ENCODE data around the gene TBX21. TPM values are rescaled to one million over a fixed set of nuclear protein-coding genes. Genes with fewer than 3 reads are reported as not detected.

Gene TBX21
- total RNA-seq, 1 donor, result 15.7 TPM

DNA sequence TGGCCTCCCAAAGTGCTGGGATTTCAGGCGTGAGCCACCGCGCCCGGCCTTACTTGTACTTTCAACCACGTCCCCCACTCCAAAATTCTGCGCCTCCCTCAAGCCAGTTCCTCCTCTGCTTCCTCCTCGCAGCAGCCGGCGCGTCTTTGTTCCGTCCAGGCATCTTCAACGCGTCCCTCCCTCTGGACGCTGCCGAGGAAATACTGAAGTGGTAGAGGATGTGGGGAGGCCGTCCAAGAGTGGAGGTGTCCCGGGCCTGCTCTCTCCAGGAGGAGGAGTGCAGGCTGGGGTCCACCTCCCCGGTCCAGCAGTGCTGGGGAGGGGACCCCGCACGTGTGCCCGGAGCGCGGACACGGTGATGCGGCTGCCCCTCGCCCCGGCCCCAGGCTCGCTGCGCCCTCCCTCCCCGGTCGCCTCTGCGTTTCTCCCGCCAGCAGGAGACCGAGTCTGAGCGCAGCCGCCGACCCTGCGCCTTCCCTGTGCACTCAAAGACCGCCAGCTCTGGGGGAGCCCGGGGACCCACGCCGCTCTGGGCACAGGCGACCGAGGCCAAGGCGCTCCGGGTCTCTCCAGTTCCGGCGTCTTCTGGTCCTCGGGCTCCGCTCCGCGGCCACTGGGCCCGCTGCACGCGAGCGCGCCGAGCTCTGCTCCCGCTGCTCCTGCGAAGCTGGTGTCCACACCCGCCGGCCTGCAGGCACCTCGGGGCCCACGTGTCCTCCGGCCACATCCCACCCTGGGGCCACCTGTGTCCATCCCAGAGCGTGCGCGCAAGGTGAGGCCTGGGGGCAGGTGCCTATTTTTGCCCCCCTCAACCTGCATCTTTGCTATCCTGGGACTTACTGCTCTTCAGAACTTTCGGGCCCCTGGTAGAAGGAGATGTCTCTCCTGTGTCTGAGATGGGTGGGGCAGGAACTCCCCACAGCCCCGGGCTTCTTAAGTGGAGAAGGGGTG, 56.9 kb downstream of the TBX21 start:
- no peaks in the 10 kb centered on the region for H3K9me3 ChIP-seq (ENCODE audit: low read depth, low read length)
- H3K27me3 ChIP-seq (ENCODE audit: insufficient read depth, low read length), result peaks cover 63% of the 10 kb centered on the region
- no peak overlapping the region for H3K4me3 ChIP-seq (ENCODE audit: low read length)
- H3K4me1 ChIP-seq (ENCODE audit: insufficient read depth, low read length), result peaks cover 11% of the 10 kb centered on the region

GRCh38 chr17:47791025-47791424, 58.0 kb downstream of the TBX21 start:
- peaks cover 66% of the 10 kb centered on the region for H3K27me3 ChIP-seq (ENCODE audit: insufficient read depth, low read length)

GRCh38 chr17:47792457-47792856, 59.4 kb downstream of the TBX21 start:
- H3K4me1 ChIP-seq (ENCODE audit: insufficient read depth, low read length), result peaks cover 11% of the 10 kb centered on the region
- H3K9me3 ChIP-seq (ENCODE audit: low read depth, low read length), result no peaks in the 10 kb centered on the region
- no peak overlapping the region for H3K4me3 ChIP-seq (ENCODE audit: low read length)
- H3K27me3 ChIP-seq (ENCODE audit: insufficient read depth, low read length), result peaks cover 66% of the 10 kb centered on the region

More at GRCh38 chr17:47791025-47791424, 58.0 kb downstream of the TBX21 start:
- peaks cover 11% of the 10 kb centered on the region for H3K4me1 ChIP-seq (ENCODE audit: insufficient read depth, low read length)
- H3K9me3 ChIP-seq (ENCODE audit: low read depth, low read length), result no peaks in the 10 kb centered on the region
- H3K4me3 ChIP-seq (ENCODE audit: low read length), result no peak overlapping the region

- H3K4me3 ChIP-seq (ENCODE audit: low read length), result no peak overlapping the region
- H3K27me3 ChIP-seq (ENCODE audit: insufficient read depth, low read length), result peaks cover 63% of the 10 kb centered on the region
- peaks cover 11% of the 10 kb centered on the region for H3K4me1 ChIP-seq (ENCODE audit: insufficient read depth, low read length)
- H3K9me3 ChIP-seq (ENCODE audit: low read depth, low read length), result no peaks in the 10 kb centered on the region
Observed at GRCh38 chr17:47792979-47793378, 59.9 kb downstream of the TBX21 start.

Other genes with a start within 250 kb of the TBX21 start
- 85.8 TPM for gene NPEPPS, start 202.1 kb upstream of the TBX21 start, total RNA-seq
- 161 TPM for gene KPNB1, start 83.3 kb upstream of the TBX21 start, total RNA-seq
- gene TBKBP1, start 39.1 kb upstream of the TBX21 start, total RNA-seq, result 4.7 TPM
- gene OSBPL7, start 88.6 kb downstream of the TBX21 start, total RNA-seq, result 8.5 TPM
- 35.2 TPM for gene MRPL10, start 98.3 kb downstream of the TBX21 start, total RNA-seq
- not detected for gene LRRC46, start 98.4 kb downstream of the TBX21 start, total RNA-seq
- gene SCRN2, start 108.0 kb downstream of the TBX21 start, total RNA-seq, result 11.2 TPM
- 0.21 TPM for gene SP6, start 117.9 kb downstream of the TBX21 start, total RNA-seq
- 2.5 TPM for gene SP2, start 163.0 kb downstream of the TBX21 start, total RNA-seq
- 6.6 TPM for gene PNPO, start 208.3 kb downstream of the TBX21 start, total RNA-seq
- gene PRR15L, start 224.6 kb downstream of the TBX21 start, total RNA-seq, result not detected
- gene CDK5RAP3, start 237.9 kb downstream of the TBX21 start, total RNA-seq, result 52.3 TPM